ENCODE results near the gene GPC6. TPM values are rescaled to one million over a fixed set of nuclear protein-coding genes. Genes with fewer than 3 reads are reported as not detected.

Gene GPC6
- total RNA-seq, 1 experiment from 2014 or later = 63.7 TPM

DNA sequence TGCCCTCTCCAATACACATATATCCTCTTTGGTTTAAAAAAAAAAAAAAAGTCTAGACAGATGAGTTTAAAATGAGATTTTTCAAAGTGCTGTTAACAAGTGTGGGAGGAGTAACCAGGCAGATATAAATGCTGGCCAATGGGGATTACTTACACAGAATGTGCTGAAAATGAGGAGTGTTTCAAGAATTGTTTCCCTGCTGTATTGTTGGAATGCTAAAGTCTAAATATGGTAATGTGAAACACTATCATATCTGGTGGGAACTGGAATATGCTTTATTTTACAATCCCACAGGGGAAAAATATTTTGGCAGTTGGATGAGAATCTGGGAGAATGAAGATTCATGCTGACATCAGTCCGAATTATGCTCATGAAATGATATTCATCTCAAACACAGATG lies 1002.2 kb downstream of the GPC6 start:
- no peaks in the 10 kb centered on the region for H3K27me3 ChIP-seq (ENCODE audit: control insufficient read depth, insufficient read depth, low read length)
- H3K36me3 ChIP-seq (replicated peaks; ENCODE audit: control insufficient read depth, insufficient read depth, low read length) = no peaks in the 10 kb centered on the region
- no peak overlapping the region for H3K4me3 ChIP-seq (ENCODE audit: insufficient read depth, low read depth, low read length)
- no peak for DNase-seq

- DNase-seq = no peak
- Histone ChIP-seq H3K36me3 (replicated peaks; ENCODE audit: control insufficient read depth, insufficient read depth, low read length) (no peaks in the 10 kb centered on the region), H3K4me3 (ENCODE audit: insufficient read depth, low read depth, low read length) (no peak overlapping the region), H3K27me3 (ENCODE audit: control insufficient read depth, insufficient read depth, low read length) (no peaks in the 10 kb centered on the region)
Measured at GRCh38 chr13:94232161-94232950, 1005.7 kb downstream of the GPC6 start.

DNA sequence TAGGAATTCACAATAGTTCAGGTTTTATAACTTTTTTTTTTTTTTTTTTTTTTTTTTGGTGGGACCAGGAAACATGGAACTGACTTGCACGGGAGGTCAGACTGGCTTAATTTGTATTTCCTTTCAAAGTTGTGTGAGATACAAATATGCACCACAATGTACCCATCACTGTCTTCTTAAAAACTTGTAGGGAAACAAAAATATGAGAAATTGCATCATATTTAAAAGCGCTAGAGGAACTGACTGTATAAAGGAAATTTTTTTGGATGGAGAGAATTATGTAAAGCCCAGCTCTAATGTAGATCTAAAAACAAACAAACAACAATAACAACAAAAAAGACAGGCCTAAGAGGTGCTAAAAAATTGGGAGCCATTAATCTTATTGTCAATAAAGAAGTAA lies 1006.3 kb downstream of the GPC6 start:
- Histone ChIP-seq H3K4me3 (ENCODE audit: insufficient read depth, low read depth, low read length) (no peak overlapping the region), H3K27me3 (ENCODE audit: control insufficient read depth, insufficient read depth, low read length) (no peaks in the 10 kb centered on the region), H3K36me3 (replicated peaks; ENCODE audit: control insufficient read depth, insufficient read depth, low read length) (no peaks in the 10 kb centered on the region)
- DNase-seq = no peak

- Histone ChIP-seq H3K27me3 (ENCODE audit: control insufficient read depth, insufficient read depth, low read length) (no peaks in the 10 kb centered on the region), H3K36me3 (replicated peaks; ENCODE audit: control insufficient read depth, insufficient read depth, low read length) (no peaks in the 10 kb centered on the region), H3K4me3 (ENCODE audit: insufficient read depth, low read depth, low read length) (no peak overlapping the region)
- DNase-seq = no peak
Measured at GRCh38 chr13:94233401-94233800, 1006.8 kb downstream of the GPC6 start.

DNA sequence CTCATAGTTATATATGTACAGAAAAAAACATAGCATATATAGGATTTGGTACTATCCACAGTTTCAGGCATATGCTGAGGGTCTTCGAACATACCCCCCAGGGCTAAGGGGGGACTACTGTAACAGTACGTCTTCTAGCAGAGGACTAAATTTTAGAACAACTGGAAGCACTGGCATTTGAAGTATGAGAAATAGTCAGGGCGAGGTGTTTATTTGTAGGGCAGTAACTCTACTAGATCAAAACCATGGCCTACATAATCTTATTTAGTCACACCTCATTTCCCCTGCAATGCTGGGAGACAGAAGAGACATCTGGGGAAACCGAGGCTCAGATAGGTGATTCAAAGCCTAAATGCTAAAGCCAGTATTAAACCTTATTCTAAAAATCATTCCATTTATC lies 1007.2 kb downstream of the GPC6 start:
- no peak for DNase-seq
- Histone ChIP-seq H3K36me3 (replicated peaks; ENCODE audit: control insufficient read depth, insufficient read depth, low read length) (no peaks in the 10 kb centered on the region), H3K27me3 (ENCODE audit: control insufficient read depth, insufficient read depth, low read length) (no peaks in the 10 kb centered on the region), H3K4me3 (ENCODE audit: insufficient read depth, low read depth, low read length) (no peak overlapping the region)

DNA sequence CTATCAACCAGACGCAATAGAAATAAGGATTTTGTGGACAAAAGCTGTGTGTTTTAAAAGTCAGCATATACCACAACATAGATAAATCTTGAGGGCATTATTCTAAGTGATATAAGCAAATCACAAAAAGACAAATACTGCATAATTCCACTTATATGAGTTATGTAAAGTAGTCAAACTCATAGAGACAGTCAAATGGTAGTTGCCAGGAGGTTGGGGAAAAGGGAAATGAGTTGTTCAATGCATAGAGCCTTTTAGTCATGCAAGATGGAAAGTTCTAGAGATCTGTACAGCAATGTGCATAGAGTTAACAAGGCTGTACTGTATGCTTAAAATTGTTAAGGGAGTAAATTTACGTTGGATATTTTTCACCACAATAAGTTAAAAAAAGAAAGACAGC lies 1008.1 kb downstream of the GPC6 start:
- Histone ChIP-seq H3K36me3 (replicated peaks; ENCODE audit: control insufficient read depth, insufficient read depth, low read length) (no peaks in the 10 kb centered on the region), H3K27me3 (ENCODE audit: control insufficient read depth, insufficient read depth, low read length) (no peaks in the 10 kb centered on the region), H3K4me3 (ENCODE audit: insufficient read depth, low read depth, low read length) (no peak overlapping the region)
- no peak for DNase-seq

DNA sequence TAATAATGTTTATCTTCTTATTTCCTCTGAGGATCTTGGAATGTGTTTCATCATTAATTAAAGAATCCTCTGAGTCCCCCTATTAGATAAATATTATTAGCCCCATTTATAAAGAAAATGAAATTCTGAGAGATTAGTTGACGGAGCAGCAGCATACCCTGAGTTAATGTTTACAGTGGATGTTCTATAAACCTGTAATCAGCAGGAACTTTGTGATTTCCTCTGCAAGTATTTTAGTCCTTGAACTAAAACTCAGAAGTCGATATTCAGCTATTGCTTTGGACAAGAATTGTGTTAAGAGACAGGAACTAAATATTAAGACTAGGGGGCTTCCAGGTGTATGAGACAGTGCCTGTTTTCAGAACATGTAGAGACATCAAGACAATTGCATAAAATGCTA lies 1009.5 kb downstream of the GPC6 start:
- no peak for DNase-seq
- no peak overlapping the region for H3K4me3 ChIP-seq (ENCODE audit: insufficient read depth, low read depth, low read length)
- no peaks in the 10 kb centered on the region for H3K27me3 ChIP-seq (ENCODE audit: control insufficient read depth, insufficient read depth, low read length)
- no peaks in the 10 kb centered on the region for H3K36me3 ChIP-seq (replicated peaks; ENCODE audit: control insufficient read depth, insufficient read depth, low read length)

DNA sequence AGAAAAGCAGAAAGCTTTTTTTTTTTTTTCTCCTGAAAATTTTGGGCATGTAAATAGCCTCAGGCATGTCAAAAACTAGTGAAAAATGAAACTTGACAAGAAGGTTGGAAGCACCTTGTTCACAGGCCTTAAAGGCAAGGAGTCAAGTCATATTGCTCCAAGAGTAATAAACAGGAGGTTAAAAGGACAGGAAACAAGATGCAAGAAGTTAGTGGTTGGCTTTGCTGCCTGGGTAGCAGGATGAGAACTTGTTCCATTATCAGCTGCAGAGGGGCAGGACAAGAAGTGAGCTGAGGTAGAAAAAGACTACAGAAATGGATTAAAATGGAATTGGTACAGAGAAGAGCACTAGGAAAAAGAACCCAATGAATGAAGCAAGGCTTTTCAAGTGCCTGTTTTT lies 1010.3 kb downstream of the GPC6 start:
- DNase-seq = no peak
- no peaks in the 10 kb centered on the region for H3K27me3 ChIP-seq (ENCODE audit: control insufficient read depth, insufficient read depth, low read length)
- no peaks in the 10 kb centered on the region for H3K36me3 ChIP-seq (replicated peaks; ENCODE audit: control insufficient read depth, insufficient read depth, low read length)
- H3K4me3 ChIP-seq (ENCODE audit: insufficient read depth, low read depth, low read length) = no peak overlapping the region

GRCh38 chr13:94239135-94239534 lies 1012.5 kb downstream of the GPC6 start:
- Histone ChIP-seq H3K4me3 (ENCODE audit: insufficient read depth, low read depth, low read length) (no peak overlapping the region), H3K36me3 (replicated peaks; ENCODE audit: control insufficient read depth, insufficient read depth, low read length) (no peaks in the 10 kb centered on the region), H3K27me3 (ENCODE audit: control insufficient read depth, insufficient read depth, low read length) (no peaks in the 10 kb centered on the region)
- DNase-seq = no peak

DNA sequence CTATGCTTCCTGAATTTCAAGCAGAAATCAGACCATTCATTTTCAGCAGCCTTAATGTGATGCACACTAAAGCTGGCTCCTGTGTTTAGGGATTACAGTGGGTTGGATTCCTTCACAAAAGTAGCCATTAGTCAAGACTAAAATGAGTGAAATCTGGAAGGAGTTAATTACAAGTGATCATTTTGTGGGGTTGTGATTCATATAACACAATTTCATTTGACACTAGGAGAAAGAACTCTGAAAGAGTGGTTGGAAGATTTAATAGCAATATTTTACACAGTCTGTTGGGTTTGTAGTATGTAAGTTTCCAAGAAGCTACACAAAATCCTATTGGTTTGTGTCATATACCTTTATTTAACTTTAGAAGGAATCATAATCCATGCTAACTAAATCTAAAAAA lies 1015.9 kb downstream of the GPC6 start:
- Histone ChIP-seq H3K27me3 (ENCODE audit: control insufficient read depth, insufficient read depth, low read length) (no peaks in the 10 kb centered on the region), H3K4me3 (ENCODE audit: insufficient read depth, low read depth, low read length) (no peak overlapping the region), H3K36me3 (replicated peaks; ENCODE audit: control insufficient read depth, insufficient read depth, low read length) (no peaks in the 10 kb centered on the region)
- DNase-seq = no peak

DNA sequence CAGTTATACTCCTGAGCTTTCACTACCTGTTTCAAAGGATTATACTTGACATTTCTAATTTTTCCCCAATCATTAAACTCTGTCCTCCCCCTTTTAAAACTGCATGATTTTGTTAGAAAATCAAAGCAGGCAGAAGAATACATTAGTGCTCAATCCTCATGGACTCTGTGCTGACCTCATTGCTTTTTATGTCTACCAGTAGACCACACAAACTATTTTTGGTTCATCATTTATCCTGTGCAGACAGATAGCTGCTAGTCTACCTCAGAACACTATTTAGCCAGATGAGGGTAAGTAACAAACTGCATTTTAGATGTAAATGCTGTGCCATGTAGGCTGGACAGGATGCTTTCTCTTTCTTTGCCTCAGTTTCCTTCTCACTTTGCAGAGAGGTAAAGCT lies 1016.9 kb downstream of the GPC6 start:
- Histone ChIP-seq H3K36me3 (replicated peaks; ENCODE audit: control insufficient read depth, insufficient read depth, low read length) (no peaks in the 10 kb centered on the region), H3K27me3 (ENCODE audit: control insufficient read depth, insufficient read depth, low read length) (no peaks in the 10 kb centered on the region), H3K4me3 (ENCODE audit: insufficient read depth, low read depth, low read length) (no peak overlapping the region)
- DNase-seq = no peak

GRCh38 chr13:94246495-94246894 lies 1019.9 kb downstream of the GPC6 start:
- no peak overlapping the region for H3K4me3 ChIP-seq (ENCODE audit: insufficient read depth, low read depth, low read length)

DNA sequence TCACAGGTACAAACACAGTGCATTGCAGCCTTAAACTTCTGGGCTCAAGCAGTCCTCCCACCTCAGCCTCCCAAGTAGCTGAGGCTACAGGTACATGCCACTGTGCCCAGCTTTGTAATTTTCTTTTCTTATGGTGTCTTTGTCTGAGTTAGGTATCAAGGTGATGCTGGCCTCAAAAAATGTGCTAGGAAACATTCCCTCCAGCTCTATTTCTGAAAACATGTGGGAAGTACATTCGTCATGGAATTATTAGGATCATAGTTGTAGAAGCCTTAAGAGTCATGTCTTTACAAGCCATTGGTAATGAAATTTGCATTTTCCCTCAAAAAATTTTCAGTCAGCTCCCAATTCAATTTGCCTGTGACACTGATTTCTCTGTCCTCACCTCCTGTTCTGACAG lies 1021.3 kb downstream of the GPC6 start:
- Histone ChIP-seq H3K4me3 (ENCODE audit: insufficient read depth, low read depth, low read length) (no peak overlapping the region), H3K36me3 (replicated peaks; ENCODE audit: control insufficient read depth, insufficient read depth, low read length) (no peaks in the 10 kb centered on the region), H3K27me3 (ENCODE audit: control insufficient read depth, insufficient read depth, low read length) (no peaks in the 10 kb centered on the region)
- no peak for DNase-seq

More at GRCh38 chr13:94246495-94246894, 1019.9 kb downstream of the GPC6 start:
- Histone ChIP-seq H3K36me3 (replicated peaks; ENCODE audit: control insufficient read depth, insufficient read depth, low read length) (no peaks in the 10 kb centered on the region), H3K27me3 (ENCODE audit: control insufficient read depth, insufficient read depth, low read length) (no peaks in the 10 kb centered on the region)
- no peak for DNase-seq

- no peak for DNase-seq
Measured at GRCh38 chr13:94248454-94249228, 1022.0 kb downstream of the GPC6 start.

GRCh38 chr13:94249512-94249911 lies 1022.9 kb downstream of the GPC6 start:
- no peak for DNase-seq
- Histone ChIP-seq H3K4me3 (ENCODE audit: insufficient read depth, low read depth, low read length) (no peak overlapping the region), H3K36me3 (replicated peaks; ENCODE audit: control insufficient read depth, insufficient read depth, low read length) (no peaks in the 10 kb centered on the region), H3K27me3 (ENCODE audit: control insufficient read depth, insufficient read depth, low read length) (no peaks in the 10 kb centered on the region)

More at GRCh38 chr13:94248454-94249228, 1022.0 kb downstream of the GPC6 start:
- Histone ChIP-seq H3K27me3 (ENCODE audit: control insufficient read depth, insufficient read depth, low read length) (no peaks in the 10 kb centered on the region), H3K36me3 (replicated peaks; ENCODE audit: control insufficient read depth, insufficient read depth, low read length) (no peaks in the 10 kb centered on the region), H3K4me3 (ENCODE audit: insufficient read depth, low read depth, low read length) (no peak overlapping the region)
